NCI-H345 treated with DMSO at 0.1 percent for 48 hours (cell line): ENCODE data around the gene GBGT1.

ENCODE experiments used
- DNase-seq: peaks from one replicate; lab custom pipeline; 2025; ENCODE audit not compliant: unreplicated experiment; lab: John Stamatoyannopoulos, UW

The GBGT1 gene

DNA sequence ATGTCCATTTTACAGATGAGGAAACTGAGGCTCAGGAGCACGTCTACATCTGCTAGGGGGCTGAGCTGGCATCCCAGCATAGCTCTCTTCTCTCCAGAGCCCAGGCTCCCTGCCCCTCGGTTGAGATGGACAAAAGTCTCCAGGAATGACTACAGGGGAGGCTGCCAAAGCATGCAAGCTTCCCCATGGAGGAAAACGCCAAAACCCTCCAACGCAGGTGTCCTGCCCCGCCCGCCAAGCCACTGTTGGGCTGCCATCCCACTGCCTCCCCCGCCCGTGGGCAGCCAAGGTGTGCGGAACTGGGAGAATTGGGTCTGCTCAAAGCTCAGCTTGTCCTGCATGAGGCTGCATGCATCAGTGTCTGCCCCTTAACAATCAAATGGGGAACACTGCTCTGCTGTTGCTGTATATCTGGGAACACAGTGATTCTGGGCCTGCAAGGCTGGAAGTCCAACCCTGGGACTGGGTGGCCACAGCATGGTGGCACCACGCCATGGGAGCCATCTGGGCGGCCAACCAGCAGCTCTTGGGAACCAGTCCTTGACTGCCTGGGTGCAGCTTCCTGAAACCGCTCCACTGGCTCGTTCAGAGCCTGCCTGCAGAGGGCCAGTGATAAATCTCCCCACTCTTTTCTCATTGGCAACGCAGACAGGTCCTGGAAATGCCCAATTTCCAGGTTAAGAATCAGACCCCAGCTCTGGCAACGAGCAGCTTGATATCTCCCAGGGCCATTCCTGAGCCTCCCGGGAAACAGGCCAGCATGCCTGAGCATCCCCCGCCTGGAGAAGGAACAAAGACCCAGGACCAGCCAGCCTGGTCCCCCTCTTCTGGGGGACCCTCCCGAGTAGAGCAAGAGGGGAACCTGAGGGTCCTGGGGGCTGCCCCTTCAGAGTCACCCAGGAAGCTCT, 46.2 kb downstream of the GBGT1 start:
- DNase-seq = no peak

DNA sequence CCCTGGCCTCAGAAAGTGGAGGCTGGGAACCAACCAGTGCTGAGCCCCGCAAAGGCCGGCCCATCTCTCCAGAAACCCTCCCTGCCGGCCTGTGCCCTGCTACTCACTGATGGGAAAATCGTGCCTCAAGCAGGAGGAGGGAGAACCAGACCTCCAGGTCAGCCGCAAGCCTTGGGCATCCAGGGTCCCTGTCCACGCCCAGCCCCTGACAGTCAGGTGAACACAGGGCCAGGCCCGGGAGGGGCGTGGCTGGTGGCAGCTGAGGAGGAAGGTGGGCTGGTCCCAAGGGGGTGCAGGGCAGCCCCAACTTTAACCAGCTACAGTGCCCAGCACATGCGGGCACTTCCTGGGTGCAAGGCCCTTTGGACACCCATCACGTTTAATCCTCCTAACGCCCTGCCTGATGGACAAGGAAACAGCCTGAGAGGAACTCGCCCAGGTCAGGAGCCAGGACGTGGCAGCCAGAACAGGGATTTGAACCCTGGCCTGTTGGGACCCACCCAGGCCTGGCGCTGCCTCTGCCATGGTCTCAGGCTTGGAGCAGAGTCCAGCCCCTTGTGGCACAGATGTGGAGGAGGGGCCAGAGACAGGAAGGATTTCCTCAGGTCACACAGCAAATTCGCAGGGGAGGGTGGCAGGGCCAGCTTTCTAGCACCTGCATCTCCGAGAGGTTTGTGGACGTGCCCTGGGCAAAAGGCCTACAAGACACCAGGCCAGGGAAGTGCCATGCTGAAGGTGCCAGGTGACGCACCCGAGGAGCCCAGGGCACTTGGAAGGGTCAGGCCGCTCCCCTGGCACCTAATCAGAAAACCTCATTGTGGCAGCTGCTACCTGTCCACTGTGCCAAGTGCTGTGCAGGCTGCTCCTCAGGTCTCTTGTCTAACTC, 47.1 kb downstream of the GBGT1 start:
- no peak for DNase-seq

DNA sequence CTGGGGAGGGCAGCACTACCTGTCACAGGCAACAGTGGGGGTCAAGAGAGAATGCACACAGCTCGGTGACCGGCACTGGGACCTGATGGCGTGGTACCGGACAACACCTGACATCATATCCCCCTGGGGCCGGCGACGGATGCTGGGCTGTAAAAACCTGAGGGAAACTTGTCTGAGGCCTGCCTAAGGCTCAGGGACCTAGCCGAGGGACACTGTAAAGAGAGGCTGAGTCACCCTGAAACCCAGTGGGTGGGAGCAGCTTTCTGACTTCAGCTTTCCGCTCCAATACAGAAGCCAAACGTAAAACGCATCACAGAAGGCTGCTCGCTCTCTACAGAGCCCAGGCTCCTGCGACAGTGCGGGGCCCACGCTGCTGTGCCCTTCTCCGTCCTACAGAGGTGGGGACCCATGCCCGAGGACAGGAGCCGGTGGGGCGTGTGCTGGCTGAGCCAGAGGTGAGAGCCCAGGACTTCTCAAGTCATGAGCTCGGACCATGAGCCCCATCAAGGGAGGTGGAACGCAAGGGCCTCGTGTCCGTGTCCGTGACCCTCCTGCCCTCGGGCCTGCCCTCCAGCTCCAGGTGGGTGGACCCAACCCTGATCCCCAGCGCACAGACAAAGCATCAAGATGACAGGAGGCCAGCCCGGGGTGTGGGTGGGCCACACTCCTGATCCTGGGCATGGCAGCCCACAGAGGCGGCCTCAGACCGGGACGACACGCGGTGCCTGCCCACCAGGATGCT, 47.9 kb downstream of the GBGT1 start:
- DNase-seq = no peak

DNA sequence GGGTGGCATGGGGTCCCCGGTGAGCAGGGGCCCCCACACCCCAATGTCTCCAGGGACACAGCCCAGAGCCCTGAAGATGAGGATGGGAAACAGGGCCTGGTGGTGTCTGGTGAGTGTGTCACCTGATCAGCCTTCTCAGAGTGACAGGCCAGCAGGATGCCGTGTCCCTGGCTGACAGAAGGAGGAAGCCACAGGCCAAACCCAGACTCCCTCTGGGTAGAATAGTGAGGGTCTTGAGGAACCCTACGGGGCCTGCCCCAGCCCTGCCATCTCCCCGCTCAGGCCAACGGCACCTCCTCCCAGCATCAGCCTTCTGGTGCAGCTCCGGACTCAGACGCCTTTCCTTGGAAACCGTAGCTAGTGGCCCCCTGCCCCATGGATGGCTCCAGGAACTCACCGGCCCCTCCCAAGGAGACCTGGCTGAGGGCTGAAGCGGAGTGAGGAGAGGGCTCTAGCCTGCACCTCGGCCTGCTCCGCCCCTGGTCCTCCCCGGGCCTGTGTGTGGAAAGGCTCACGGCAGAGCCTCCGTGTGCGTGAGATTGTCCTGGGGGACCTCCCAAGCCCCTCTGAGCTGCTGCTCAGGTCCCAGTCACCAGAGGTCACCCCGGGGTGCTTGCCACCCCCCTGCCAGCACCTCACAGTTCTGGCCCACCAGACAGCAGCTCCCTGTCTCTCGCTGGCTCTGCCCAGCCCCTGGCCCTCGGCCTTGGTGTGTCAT, 48.7 kb downstream of the GBGT1 start:
- DNase-seq = no peak

DNA sequence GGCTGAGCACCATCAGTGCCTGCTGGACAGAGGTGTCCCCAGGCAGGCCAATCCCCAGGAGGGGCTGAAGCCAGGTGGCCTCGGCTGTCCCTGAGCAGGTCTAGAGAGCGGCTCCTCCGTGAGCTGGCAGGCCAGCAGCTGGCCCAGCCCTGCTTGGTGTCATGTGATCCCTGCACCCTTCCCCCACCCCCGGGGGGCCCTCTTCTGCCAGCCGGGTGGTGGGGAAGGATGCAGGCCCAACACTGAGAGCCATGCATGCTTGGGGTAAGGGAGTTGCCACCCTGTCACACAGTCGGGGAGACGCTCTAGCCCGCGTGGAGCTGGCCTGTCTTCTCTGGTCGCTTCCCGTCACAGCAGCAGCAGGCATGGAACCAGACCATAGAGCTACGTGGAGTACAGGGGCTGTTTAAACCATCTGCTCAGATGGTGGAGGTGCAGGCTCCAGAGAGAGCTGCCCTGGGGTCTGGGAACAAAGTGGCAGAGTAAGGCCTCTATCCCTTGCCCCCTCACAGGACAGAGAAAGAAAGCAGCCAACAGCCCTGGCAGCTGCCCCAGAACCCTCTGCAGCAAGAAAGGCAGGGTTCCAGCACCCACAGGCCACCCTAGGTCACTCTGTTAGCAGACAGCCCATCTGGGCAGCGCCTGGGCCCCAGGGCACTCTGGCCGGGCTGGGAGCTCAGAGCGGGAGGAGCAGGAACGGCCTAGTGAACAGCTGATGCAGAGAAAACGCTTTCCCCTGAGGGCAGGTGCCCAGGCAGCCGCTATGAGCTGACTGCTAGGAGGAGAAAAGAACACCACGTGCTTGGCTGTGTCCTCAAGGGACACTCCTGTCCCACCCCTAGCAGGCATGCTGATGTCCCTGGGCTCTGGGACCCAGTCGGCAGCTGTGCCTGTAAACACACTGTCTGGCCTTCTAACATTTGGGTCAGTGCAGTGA, 49.5 kb downstream of the GBGT1 start:
- DNase-seq = peak; percentile 13

DNA sequence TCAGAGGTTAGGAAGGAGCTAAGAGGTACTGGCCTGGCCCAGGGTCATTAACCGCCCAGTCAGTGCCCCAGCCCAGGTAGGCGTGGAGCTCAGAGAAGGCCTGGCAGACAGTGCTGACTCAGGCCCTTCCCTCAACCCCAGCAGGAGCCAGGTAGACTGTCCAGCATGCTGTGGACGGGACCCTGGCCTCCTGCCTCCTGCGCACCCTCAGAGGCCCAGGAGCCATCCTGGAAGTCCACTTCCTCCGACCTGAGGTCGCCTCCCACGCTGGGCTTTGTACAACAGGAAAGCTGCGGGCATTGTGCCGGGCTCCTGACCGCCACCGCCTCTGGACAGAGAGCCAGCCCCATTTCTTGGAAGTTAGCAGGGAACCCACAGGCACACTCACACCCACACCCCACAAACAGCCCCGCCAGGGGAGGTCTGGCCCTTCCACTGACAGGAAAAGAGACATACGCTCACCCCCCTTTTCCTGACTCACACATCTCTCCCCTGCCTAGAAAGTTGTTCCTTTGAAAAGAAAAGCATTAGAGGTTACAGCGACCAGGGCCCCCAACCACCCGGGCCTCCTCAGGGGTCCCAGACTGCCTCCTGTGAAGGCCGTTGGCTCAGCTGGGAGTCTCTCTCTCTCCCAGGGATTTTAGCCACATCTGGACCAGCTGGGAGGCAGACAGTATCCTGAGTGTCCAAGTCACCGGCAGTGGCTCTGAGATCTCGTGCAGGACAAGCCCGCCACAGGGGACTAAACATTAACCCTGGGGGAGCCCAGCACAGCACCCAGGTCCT, 50.4 kb downstream of the GBGT1 start:
- DNase-seq = no peak

DNA sequence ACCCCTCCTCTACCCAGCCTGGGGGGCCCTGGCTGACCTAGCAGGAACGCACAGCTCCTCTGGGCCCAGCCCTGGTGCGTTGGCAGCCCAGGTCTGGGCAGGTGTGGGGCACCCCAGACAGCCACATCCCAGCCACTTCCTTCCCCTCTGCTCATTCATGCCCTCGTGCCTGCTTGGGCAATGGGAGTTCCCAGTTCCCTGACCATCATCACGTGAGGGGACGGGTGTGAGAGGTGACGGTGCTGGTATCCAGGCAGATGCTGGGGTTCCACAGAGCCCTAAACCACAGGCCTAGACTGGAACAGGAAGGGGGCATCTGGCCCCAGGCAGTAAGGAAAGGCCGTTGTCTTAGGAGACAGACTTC, 51.1 kb downstream of the GBGT1 start:
- DNase-seq = no peak

DNA sequence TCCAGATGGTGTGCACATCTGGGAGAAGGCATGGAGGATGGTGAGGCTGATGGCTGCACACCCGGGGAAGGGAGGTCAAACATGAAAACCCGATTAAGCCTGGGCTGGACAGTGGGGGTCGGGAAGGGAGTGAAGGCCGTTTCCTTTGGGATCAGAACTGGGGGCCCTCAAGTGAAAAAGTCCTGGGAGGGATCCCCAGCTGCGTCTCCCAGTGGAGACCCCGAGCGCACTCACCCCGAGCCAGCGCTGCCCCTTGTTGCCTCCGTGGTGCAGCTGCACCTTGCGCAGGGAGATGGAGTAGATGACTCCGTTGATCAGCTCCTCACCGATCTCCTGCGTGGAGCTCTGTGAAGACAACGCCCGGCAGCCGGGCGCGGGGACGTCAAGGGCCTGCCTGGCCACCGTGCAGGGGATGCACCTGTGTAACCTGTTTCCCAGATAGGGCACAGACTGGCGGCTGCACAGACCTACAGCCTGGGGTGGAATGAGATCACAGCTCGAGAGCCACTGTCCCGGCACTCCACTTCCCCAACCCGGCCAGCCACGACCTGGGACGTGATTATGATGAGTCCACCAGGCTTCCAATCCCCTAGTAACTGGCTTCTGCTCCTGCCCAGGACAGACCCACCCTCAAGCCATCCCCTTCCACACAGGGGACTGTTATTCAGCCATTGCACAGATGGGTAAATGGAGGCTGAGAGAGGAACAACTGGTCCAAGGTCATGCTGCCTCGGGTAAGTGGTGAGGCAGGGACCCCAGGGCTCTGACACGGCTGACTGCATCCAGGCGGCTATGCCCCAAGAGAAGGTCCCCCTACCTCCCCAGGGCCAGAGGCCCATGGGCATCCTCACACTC, 51.7 kb downstream of the GBGT1 start:
- DNase-seq = no peak

DNA sequence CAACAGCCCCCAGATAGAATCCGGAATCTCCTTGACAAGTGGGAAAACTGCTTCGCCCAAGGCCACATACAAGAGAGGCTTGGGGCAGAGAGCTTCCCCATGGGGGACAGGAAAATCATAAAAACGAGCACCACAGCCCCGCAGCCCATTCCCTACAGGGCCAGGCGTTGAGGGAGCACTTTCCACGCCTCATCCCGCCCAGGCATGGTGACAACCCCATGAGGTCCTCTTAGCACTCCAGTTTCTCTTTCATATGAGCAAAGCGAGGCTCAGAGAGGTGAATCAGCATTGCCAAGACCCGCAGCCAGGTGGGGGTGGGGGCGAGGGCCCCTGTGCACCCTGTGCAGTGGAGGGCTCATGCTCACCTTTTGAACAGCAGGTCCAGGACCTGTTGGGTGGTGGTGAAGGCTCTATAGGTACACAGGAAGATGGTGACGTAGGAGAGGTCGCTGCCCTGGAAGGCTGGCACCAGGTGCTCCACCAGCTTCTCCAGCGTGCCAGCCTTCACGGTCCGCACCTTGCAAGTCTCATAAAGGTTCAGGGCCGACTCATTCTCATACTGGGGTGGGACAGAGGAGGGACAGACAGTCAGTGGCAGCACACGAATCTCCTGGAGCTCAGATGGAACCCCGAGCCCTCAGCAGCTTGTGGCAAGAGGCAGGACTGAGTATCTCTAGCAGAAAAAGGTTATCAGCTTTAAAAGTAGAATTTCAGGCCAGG, 53.6 kb downstream of the GBGT1 start:
- DNase-seq = no peak

DNA sequence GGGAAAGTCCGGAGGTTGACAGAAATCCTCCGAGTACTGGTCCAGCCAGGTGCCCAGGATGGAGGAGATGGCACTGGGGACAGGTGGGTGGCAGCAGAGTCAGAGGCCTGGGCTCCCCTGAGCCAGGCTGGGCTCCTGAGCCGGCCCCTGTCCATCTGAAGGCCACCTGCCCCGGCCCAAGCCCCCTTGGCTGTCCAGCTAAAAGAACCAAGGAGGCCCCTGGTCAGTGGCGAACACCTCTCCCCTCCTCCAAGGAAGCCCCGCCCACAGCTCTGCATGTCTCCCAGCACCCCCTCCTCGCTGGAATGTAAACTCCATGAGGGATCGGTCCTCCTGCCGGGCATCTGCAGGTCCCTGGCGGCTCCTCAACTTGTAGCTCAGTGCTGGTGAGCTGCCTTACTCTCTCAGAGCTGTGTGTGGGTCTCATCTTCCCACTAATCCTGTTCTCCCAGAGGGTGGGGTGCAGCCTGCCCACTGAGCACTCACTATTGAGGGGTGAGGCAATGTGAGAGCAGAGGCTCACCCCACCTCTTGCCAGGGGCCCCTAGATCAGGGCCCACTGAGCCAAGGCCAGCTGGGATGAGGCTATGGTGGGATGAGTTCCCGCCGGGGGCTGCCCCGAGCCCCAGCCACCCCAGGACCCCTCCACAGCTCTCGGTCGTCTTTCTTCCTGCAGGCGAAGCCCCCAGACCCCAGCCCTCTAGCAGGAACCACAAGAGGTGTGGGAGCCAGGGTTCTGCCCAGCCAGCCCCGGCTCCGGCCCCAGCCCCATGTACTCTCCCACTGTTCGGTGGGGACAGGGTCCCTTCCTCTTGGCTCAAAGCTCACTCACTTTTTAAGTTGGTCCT, 54.7 kb downstream of the GBGT1 start:
- no peak for DNase-seq

DNA sequence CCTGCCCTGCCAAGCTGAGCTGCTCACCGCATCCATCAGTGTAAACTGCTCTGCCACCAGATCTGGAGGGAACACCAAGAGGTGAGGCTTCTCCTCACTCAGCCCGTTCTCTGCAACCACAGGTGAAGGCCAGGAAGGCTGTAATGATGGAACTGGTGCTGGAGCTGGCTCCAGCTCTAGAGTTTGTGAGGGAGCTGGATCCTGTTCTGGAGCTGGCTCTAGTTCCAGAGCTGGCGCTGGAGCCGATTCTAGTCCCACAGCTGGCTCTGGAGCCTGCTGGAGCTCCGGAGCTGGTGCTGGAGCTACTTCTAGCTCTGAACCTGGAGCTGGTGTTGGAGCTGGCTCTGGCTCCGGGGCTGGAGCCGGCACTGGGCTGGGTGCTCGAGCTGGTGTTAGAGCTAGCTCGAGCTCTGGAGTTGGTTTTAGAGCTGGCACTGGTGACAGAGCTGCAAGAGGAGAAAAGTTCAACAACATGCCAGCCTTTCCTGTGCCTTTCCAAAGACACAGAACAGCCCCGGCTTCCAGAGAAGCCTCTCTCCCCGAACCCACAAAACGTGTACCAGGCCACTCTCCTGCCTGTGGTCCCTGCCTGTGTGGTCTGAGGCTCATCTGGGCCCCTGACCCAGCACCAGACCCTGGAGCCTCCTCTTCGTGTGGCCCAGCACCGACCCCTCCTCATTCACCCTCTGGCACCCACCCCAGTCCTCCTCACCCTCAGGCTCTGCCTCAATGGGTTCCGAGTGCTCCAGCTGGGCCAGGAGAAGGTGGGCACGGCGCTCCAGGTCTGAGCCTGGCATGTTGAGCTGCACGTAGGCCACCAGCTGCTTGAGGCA, 55.5 kb downstream of the GBGT1 start:
- no peak for DNase-seq

DNA sequence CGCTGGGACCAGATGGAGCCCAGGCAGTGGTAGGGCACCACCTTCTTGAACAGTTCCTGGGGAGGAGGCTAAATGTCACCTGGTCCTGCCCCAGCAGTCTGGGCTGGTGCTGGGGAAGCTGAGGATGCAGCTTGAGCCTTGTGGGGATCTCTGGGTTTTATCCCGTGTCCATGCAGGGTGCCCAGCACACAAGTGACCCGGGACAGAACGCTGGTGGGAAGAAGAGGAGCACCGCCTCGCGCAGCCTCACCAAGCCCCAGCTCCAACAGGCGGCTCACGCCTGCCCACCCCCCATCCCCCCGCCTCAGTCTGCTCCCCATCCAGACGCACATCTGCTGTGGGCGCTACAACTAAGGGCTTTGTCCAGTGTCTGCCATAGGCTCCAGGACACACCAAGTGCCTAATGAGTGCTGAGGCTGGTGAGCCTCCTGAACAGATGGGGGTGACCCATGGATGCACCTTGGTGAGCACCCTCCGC, 56.4 kb downstream of the GBGT1 start:
- no peak for DNase-seq

DNA sequence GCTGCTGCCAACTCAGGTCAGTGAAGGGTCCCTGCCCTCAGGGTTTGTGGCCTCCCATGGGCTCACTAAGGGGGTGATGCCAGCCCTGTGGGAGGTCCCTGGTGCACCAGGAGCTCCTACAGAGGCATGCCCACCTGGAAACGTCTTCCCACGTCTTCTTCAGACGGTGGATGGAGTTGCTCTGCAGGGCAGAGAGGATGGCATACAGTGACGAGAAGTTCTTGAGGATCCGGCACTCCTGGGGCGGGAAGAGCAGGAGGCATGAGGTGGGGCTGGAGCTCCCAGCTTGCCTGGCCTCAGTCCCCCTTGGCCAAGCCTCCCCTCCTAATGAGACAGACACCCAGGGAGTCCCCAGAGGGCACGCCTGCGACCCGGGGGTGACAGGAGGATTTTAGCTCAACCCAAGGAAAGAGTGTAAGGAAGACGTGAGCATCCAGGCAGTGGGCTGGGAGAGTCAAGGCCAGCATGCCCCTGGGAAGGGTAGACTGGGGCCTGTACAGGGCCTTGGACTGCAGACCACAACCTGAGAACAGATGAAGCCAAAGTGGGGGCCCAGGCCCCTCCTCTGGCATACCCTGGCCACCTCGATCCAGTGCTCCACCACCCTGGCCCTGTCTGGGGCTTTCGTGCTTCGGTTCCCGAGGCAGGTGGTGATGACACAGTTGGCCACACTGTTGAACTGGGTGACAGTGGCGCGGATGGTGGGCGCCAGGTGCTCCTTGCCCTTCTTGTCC, 57.0 kb downstream of the GBGT1 start:
- DNase-seq = no peak

DNA sequence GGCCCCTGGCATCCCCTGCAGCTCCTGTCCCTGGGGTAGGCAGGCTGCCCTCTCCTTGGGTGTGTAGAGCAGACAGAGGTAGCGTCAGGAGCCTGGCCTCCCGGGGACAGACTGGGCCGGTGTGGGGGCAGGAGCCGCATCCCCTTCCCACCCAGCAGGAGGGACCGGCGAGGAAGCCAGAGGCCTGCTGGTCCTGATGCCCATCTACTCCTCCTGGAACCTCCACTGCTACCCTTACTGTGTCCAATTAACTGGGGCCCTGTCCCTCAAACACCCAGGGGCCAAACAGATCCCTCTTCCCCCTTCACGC, 58.3 kb downstream of the GBGT1 start:
- no peak for DNase-seq
